Measurements from ENCODE around the gene NIPA2. TPM values are rescaled to one million over a fixed set of nuclear protein-coding genes. Genes with fewer than 3 reads are reported as not detected.
"Not testable (repeated sequence)": the region's sequence is repeated elsewhere in the genome, so short reads cannot be mapped to it uniquely, and the experiment has no call there.

The NIPA2 gene
- 103 TPM for polyA plus RNA-seq

- peaks cover 20 to 25% (median 23%) of the 10 kb centered on the region in 3 donors for H3K4me1 Mint-ChIP-seq
These were observed at the start of gene NIPA2 for GRCh38 chr15:22838292-22839042. Gene NIPA2, plus strand, starts transcription at chr15:22838666. Its CDS starts 13,066 bp downstream, at chr15:22851732.

GRCh38 chr15:22794063-22794462 is 44.4 kb upstream of the NIPA2 start:
- H3K27me3 Mint-ChIP-seq = no peaks in the 10 kb centered on the region
- peaks cover 26 to 38% (median 34%) of the 10 kb centered on the region in 3 donors for H3K4me1 Mint-ChIP-seq
- H3K36me3 Mint-ChIP-seq = no peaks in the 10 kb centered on the region
- peak overlapping the region in 1 of 3 donors; percentile 90 for H3K27ac Mint-ChIP-seq
- peak overlapping the region in 1 of 4 donors; percentile 52 for H3K4me3 Mint-ChIP-seq
- H3K9me3 Mint-ChIP-seq = peaks cover 3 to 4% (median 3%) of the 10 kb centered on the region in 3 donors

More at GRCh38 chr15:22838292-22839042, at the start of gene NIPA2:
- Mint-ChIP-seq H3K4me3 (peak within 1 kb of the TSS; percentile 94 to 98 (median 96)), H3K27ac (peak within 1 kb of the TSS; percentile 70 to 98 (median 97)), H3K27me3 (no peaks in the 10 kb centered on the region), H3K36me3 (no peaks in the 10 kb centered on the region), H3K9me3 (peaks cover 0 to 3% (median 3%) of the 10 kb centered on the region in 3 donors)

- Mint-ChIP-seq H3K27ac (peak overlapping the region in 2 of 3 donors; percentile 90 to 91), H3K4me1 (peaks cover 22 to 36% (median 33%) of the 10 kb centered on the region in 3 donors), H3K27me3 (no peaks in the 10 kb centered on the region), H3K36me3 (no peaks in the 10 kb centered on the region), H3K9me3 (no peaks in the 10 kb centered on the region), H3K4me3 (no peak overlapping the region)
These were observed 43.8 kb upstream of the NIPA2 start for GRCh38 chr15:22794621-22795167.

- H3K4me3 Mint-ChIP-seq = peak overlapping the region in 2 of 4 donors; percentile 66 to 87
- no peaks in the 10 kb centered on the region for H3K27me3 Mint-ChIP-seq
- H3K27ac Mint-ChIP-seq = peak overlapping the region; percentile 59 to 91 (median 90)
- H3K9me3 Mint-ChIP-seq = no peaks in the 10 kb centered on the region
- no peaks in the 10 kb centered on the region for H3K36me3 Mint-ChIP-seq
- H3K4me1 Mint-ChIP-seq = peaks cover 22 to 42% (median 34%) of the 10 kb centered on the region in 3 donors
These were observed 43.0 kb upstream of the NIPA2 start for GRCh38 chr15:22795206-22796063.

- Mint-ChIP-seq H3K36me3 (peaks cover 1% of the 10 kb centered on the region), H3K27ac (peak overlapping the region in 2 of 3 donors; percentile 90 to 91), H3K4me1 (peaks cover 23 to 38% (median 31%) of the 10 kb centered on the region in 3 donors), H3K27me3 (no peaks in the 10 kb centered on the region), H3K9me3 (no peaks in the 10 kb centered on the region), H3K4me3 (peak overlapping the region in 2 of 4 donors; percentile 87 to 93)
These were observed 42.4 kb upstream of the NIPA2 start for GRCh38 chr15:22796079-22796478.

DNA sequence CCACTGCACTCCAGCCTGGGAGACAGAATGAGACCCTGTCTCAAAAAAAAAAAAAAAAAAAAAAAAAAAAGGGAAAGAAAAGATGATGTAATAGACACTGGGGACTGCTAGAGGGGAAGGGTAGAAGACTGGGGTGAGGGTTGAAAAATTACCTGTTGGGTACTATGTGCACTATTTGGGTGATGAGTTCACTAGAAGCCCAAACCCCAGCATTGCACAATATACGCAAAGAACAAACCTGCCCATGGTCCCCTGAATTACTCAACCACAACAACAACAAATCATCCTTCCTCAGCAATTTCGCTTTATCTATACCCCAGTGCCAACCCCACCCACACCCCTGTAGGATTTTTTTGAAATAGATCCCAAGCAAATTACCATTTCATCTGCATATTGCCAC is 38.6 kb upstream of the NIPA2 start:
- peak overlapping the region in 2 of 3 donors; percentile 63 to 86 for H3K27ac Mint-ChIP-seq
- no peaks in the 10 kb centered on the region for H3K9me3 Mint-ChIP-seq
- H3K4me3 Mint-ChIP-seq = no peak overlapping the region
- no peaks in the 10 kb centered on the region for H3K27me3 Mint-ChIP-seq
- peaks cover 26 to 33% (median 29%) of the 10 kb centered on the region in 3 donors for H3K4me1 Mint-ChIP-seq
- H3K36me3 Mint-ChIP-seq = peaks cover 2% of the 10 kb centered on the region

DNA sequence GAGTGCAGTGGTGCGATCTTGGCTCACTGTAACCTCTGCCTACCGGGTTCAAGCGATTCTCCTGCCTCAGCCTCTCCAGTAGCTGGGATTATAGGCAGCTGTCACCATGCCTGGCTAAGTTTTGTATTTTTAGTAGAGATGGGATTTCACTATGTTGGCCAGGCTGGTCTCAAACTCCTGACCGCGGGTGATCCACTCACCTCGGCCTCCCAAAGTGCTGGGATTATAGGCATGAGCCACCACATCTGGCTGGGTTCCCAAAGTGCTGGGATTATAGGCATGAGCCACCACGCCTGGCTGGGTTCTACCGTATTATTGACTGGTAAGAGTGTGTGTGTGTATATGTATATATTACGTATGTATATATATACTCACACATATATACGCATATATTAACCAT is 35.5 kb upstream of the NIPA2 start:
- H3K9me3 Mint-ChIP-seq, H3K27ac Mint-ChIP-seq, H3K4me3 Mint-ChIP-seq, H3K27me3 Mint-ChIP-seq, H3K36me3 Mint-ChIP-seq: not testable (repeated sequence)
- H3K4me1 Mint-ChIP-seq = peaks cover 14 to 19% (median 19%) of the 10 kb centered on the region in 3 donors

DNA sequence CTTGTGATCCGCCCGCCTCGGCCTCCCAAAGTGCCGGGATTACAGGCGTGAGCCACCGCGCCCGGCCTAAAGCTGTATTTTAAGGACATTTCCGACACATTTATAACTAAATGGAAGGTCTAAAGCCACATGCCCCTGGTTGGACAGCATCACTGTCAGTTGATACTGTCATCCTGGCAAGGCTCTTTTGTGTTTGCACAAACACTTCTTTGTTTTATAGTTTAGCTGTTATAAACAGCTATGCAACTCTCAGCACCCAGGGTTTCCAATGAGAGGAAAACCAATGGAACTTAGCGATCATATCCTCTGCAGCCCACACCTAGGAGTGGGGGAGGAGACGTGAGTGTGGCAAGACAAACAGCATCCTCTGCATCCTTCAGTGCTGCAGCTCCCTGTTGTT is 32.3 kb upstream of the NIPA2 start:
- H3K36me3 Mint-ChIP-seq = peaks cover 2% of the 10 kb centered on the region

GRCh38 chr15:22806664-22807063 is 31.8 kb upstream of the NIPA2 start:
- Mint-ChIP-seq H3K4me1 (peaks cover 8 to 10% (median 10%) of the 10 kb centered on the region in 3 donors), H3K27ac (no peak overlapping the region), H3K9me3 (no peaks in the 10 kb centered on the region), H3K36me3 (peaks cover 2% of the 10 kb centered on the region), H3K27me3 (no peaks in the 10 kb centered on the region), H3K4me3 (no peak overlapping the region)

More for the DNA sequence above, 32.3 kb upstream of the NIPA2 start:
- no peaks in the 10 kb centered on the region for H3K27me3 Mint-ChIP-seq
- H3K4me3 Mint-ChIP-seq = no peak overlapping the region
- H3K4me1 Mint-ChIP-seq = peaks cover 8 to 12% (median 12%) of the 10 kb centered on the region in 3 donors
- H3K9me3 Mint-ChIP-seq = no peaks in the 10 kb centered on the region
- H3K27ac Mint-ChIP-seq = no peak overlapping the region

DNA sequence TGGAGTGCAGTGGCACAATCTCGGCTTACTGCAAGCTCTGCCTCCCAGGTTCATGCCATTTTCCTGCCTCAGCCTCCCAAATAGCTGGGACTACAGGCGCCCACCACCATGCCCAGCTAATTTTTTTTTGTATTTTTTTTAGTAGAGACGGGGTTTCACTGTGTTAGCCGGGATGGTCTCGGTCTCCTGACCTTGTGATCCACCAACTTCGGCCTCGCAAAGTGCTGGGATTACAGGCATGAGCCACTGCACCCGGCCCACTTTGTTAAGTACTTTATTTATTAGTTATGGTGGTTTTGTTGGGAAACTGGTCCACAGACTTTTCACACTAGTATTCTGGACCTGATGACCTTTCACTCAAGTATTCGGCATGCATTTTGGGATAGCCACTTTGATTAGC is 30.6 kb upstream of the NIPA2 start:
- not testable (repeated sequence) for H3K9me3 Mint-ChIP-seq, H3K4me3 Mint-ChIP-seq, H3K27me3 Mint-ChIP-seq, H3K36me3 Mint-ChIP-seq, H3K27ac Mint-ChIP-seq, H3K4me1 Mint-ChIP-seq

- Mint-ChIP-seq H3K27ac (no peak overlapping the region), H3K27me3 (no peaks in the 10 kb centered on the region), H3K4me1 (peaks cover 4 to 6% (median 4%) of the 10 kb centered on the region in 3 donors), H3K4me3 (no peak overlapping the region), H3K9me3 (no peaks in the 10 kb centered on the region), H3K36me3 (peaks cover 5% of the 10 kb centered on the region)
These were observed 30.2 kb upstream of the NIPA2 start for GRCh38 chr15:22808240-22808639.

GRCh38 chr15:22808761-22809280 is 29.6 kb upstream of the NIPA2 start:
- no peaks in the 10 kb centered on the region for H3K27me3 Mint-ChIP-seq
- no peak overlapping the region for H3K27ac Mint-ChIP-seq
- H3K9me3 Mint-ChIP-seq = no peaks in the 10 kb centered on the region
- no peak overlapping the region for H3K4me3 Mint-ChIP-seq
- H3K36me3 Mint-ChIP-seq = peaks cover 5% of the 10 kb centered on the region
- peaks cover 4 to 6% (median 4%) of the 10 kb centered on the region in 3 donors for H3K4me1 Mint-ChIP-seq

- Mint-ChIP-seq H3K27ac (no peak overlapping the region), H3K36me3 (peaks cover 9% of the 10 kb centered on the region), H3K4me3 (no peak overlapping the region), H3K4me1 (peaks cover 2 to 6% (median 2%) of the 10 kb centered on the region in 3 donors), H3K9me3 (no peaks in the 10 kb centered on the region), H3K27me3 (no peaks in the 10 kb centered on the region)
These were observed 28.2 kb upstream of the NIPA2 start for GRCh38 chr15:22810033-22810852.

DNA sequence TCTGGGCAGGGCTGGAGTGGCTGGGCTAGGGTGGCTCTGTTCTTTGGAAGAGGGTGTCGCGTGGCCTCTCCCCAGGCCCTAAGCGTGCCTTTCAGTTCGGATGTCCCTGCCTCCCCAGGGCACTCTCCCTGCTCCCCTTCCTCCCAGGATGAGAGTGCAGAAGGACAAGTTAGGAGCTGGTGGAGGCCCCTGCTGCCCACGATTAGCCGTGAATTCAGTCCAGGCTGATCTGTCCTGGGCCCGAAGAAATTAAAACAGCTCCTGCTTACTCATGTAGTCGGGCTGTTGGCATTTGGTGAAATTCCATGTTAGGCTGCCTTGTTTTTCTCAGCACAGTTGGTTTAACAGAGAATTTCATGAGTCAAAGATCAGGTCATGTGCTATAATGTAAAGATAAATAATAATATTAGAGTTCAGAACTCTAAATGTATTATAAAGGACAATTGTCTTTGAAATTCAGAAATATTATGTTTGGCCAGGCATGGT is 27.6 kb upstream of the NIPA2 start:
- no peaks in the 10 kb centered on the region for H3K9me3 Mint-ChIP-seq
- peaks cover 2 to 6% (median 2%) of the 10 kb centered on the region in 3 donors for H3K4me1 Mint-ChIP-seq
- no peaks in the 10 kb centered on the region for H3K27me3 Mint-ChIP-seq
- peaks cover 10% of the 10 kb centered on the region for H3K36me3 Mint-ChIP-seq
- H3K27ac Mint-ChIP-seq = no peak overlapping the region
- no peak overlapping the region for H3K4me3 Mint-ChIP-seq
